H9 (cell line): ENCODE data around the gene AGTRAP. TPM values are rescaled to one million over a fixed set of nuclear protein-coding genes. Genes with fewer than 3 reads are reported as not detected.

Experiments used
- DNase-seq: peaks from one replicate; pipeline ENCODE4 v3.0.0-alpha.2; 2017
- H2AFZ ChIP-seq: one replicate; pipeline ENCODE4 v1.6.1; 2013; ENCODE audit warnings: mild to moderate bottlenecking, low read length, control low read depth, moderate library complexity
- H2AK5ac ChIP-seq: 2 replicates; pipeline ENCODE4 v1.6.1; 2013; ENCODE audit warnings: low read length, control low read depth, mixed read lengths; ENCODE audit not compliant: insufficient read length
- H2BK120ac ChIP-seq: one replicate; pipeline ENCODE4 v1.6.1; 2013; ENCODE audit warnings: low read depth, mild to moderate bottlenecking, low read length, control low read depth, inconsistent platforms; ENCODE audit not compliant: poor library complexity, severe bottlenecking
- H2BK12ac ChIP-seq: 2 replicates; pipeline ENCODE4 v1.6.1; 2013; ENCODE audit warnings: low read length, control low read depth, mixed read lengths, low read depth; ENCODE audit not compliant: insufficient read length
- H2BK15ac ChIP-seq: 2 replicates; pipeline ENCODE4 v1.6.1; 2013; ENCODE audit warnings: low read depth, low read length, control low read depth
- H2BK20ac ChIP-seq: one replicate; pipeline ENCODE4 v1.6.1; 2013; ENCODE audit warnings: low read depth, mild to moderate bottlenecking, low read length, control low read depth, inconsistent platforms; ENCODE audit not compliant: poor library complexity, severe bottlenecking
- H2BK5ac ChIP-seq: 2 replicates; pipeline ENCODE4 v1.6.1; 2013; ENCODE audit warnings: low read length, control low read depth, mixed read lengths; ENCODE audit not compliant: insufficient read length
- H3K14ac ChIP-seq: 2 replicates; pipeline ENCODE4 v1.6.1; 2013; ENCODE audit warnings: low read length, control low read depth; ENCODE audit not compliant: insufficient read depth
- H3K18ac ChIP-seq: 2 replicates; pipeline ENCODE4 v1.6.1; 2013; ENCODE audit warnings: low read depth, mild to moderate bottlenecking, mixed read lengths, low read length, control low read depth; ENCODE audit not compliant: insufficient read length
- H3K23ac ChIP-seq: 2 replicates; pipeline ENCODE4 v1.6.1; 2013; ENCODE audit warnings: low read length, control low read depth, mixed read lengths, low read depth; ENCODE audit not compliant: insufficient read length
- H3K23me2 ChIP-seq: 2 replicates; pipeline ENCODE4 v1.6.1; 2013; ENCODE audit warnings: low read depth, mild to moderate bottlenecking, mixed read lengths, low read length, control low read depth; ENCODE audit not compliant: insufficient read length, poor library complexity, severe bottlenecking
- H3K27ac ChIP-seq: 2 replicates; pipeline ENCODE4 v1.5.1; 2013; ENCODE audit warnings: low read length, control low read depth, mixed read lengths, low read depth; ENCODE audit not compliant: insufficient read length
- H3K27me3 ChIP-seq: 2 replicates; pipeline ENCODE4 v1.6.1; 2013; ENCODE audit warnings: low read length, control low read depth, inconsistent platforms; ENCODE audit not compliant: insufficient read depth
- H3K4ac ChIP-seq: 2 replicates; pipeline ENCODE4 v1.6.1; 2013; ENCODE audit warnings: low read depth, mild to moderate bottlenecking, control low read depth, inconsistent platforms, low read length, moderate library complexity
- H3K4me1 ChIP-seq: 2 replicates; pipeline ENCODE4 v1.6.1; 2013; ENCODE audit warnings: low read length, control low read depth, inconsistent platforms; ENCODE audit not compliant: insufficient read depth
- H3K4me2 ChIP-seq: 2 replicates; pipeline ENCODE4 v1.6.1; 2013; ENCODE audit warnings: low read length, control low read depth, mixed read lengths; ENCODE audit not compliant: insufficient read length, insufficient read depth
- H3K56ac ChIP-seq: 2 replicates; pipeline ENCODE4 v1.6.1; 2013; ENCODE audit warnings: low read depth, mild to moderate bottlenecking, mixed read lengths, low read length, control low read depth; ENCODE audit not compliant: insufficient read length
- H3K79me1 ChIP-seq: 2 replicates; pipeline ENCODE4 v1.6.1; 2013; ENCODE audit warnings: low read depth, mild to moderate bottlenecking, moderate library complexity, low read length, control low read depth, inconsistent platforms; ENCODE audit not compliant: insufficient read depth, poor library complexity, severe bottlenecking
- H3K79me2 ChIP-seq: 2 replicates; pipeline ENCODE4 v1.6.1; 2013; ENCODE audit warnings: low read length, control low read depth, inconsistent platforms; ENCODE audit not compliant: insufficient read depth
- H3K9ac ChIP-seq: 2 replicates; pipeline ENCODE4 v1.6.1; 2013; ENCODE audit warnings: low read length, control low read depth, mixed read lengths; ENCODE audit not compliant: insufficient read length; ENCODE audit errors: extremely low read depth
- H3K9me3 ChIP-seq: one replicate; pipeline ENCODE4 v1.6.1; 2013; ENCODE audit warnings: low read depth, low read length, inconsistent platforms; ENCODE audit not compliant: control insufficient read depth
- H3T11ph ChIP-seq: one replicate; pipeline ENCODE4 v1.6.1; 2013; ENCODE audit warnings: mild to moderate bottlenecking, low read length, control low read depth, inconsistent platforms
- H4K20me1 ChIP-seq: one replicate; pipeline ENCODE4 v1.6.1; 2013; ENCODE audit not compliant: control insufficient read depth, insufficient read length, insufficient read depth
- H4K5ac ChIP-seq: 2 replicates; pipeline ENCODE4 v1.6.1; 2013; ENCODE audit warnings: low read depth, mild to moderate bottlenecking, mixed read lengths, low read length, control low read depth; ENCODE audit not compliant: insufficient read length
- H4K8ac ChIP-seq: replicated peaks from 2 replicates; pipeline ENCODE4 v1.6.1; 2013; ENCODE audit warnings: low read length, control low read depth, mixed read lengths, low read depth; ENCODE audit not compliant: insufficient read length
- H4K91ac ChIP-seq: 2 replicates; pipeline ENCODE4 v1.6.1; 2013; ENCODE audit warnings: low read depth, mild to moderate bottlenecking, moderate library complexity, mixed read lengths, low read length, control low read depth; ENCODE audit not compliant: insufficient read length
- H3K27ac Mint-ChIP-seq, 3 experiments: 2 replicates in 2 of 3; 3 replicates in 1 of 3; pipeline ENCODE4 v1.8.0; 2020 to 2021; ENCODE audit warnings: mixed read lengths in 3 of 3, mild to moderate bottlenecking in 1 of 3, moderate library complexity in 1 of 3
- H3K27me3 Mint-ChIP-seq: 2 replicates; pipeline ENCODE4 v1.8.0; 2021; ENCODE audit warnings: low read depth, mild to moderate bottlenecking, moderate library complexity, mixed read lengths
- H3K36me3 Mint-ChIP-seq, 3 experiments: 2 replicates in 2 of 3; 3 replicates in 1 of 3; pipeline ENCODE4 v1.8.0; 2020 to 2021; ENCODE audit warnings: low read depth in 3 of 3, mixed read lengths in 3 of 3; ENCODE audit not compliant: insufficient read depth in 1 of 3
- H3K4me1 Mint-ChIP-seq, 2 experiments: 2 replicates each; pipeline ENCODE4 v1.8.0; 2020; ENCODE audit warnings: mixed read lengths in 2 of 2
- H3K4me3 Mint-ChIP-seq, 2 experiments: 2 replicates in 1 of 2; 3 replicates in 1 of 2; pipeline ENCODE4 v1.8.0; 2020 to 2021; ENCODE audit warnings: mild to moderate bottlenecking in 2 of 2, mixed read lengths in 2 of 2, moderate library complexity in 1 of 2
- H3K9me3 Mint-ChIP-seq, 2 experiments: 2 replicates in 1 of 2; 3 replicates in 1 of 2; pipeline ENCODE4 v1.8.0; 2020; ENCODE audit warnings: mild to moderate bottlenecking in 2 of 2, mixed read lengths in 2 of 2, moderate library complexity in 1 of 2
- CTCF ChIP-seq: fragments of 200-600 bp; sonication (generic); conservative IDR thresholded peaks from 3 replicates; pipeline ENCODE4 v1.8.0; 2021; ENCODE audit warnings: antibody characterized with exemption, mild to moderate bottlenecking
- WGBS: extraction: QIAGEN DNeasy Blood & Tissue Kit; methylation state at CpG from one replicate; pipeline ENCODE4 v1.1.7; 2013; ENCODE audit warnings: missing lambda C conversion rate, low lambda C conversion rate, mixed read lengths; ENCODE audit not compliant: insufficient read length; ENCODE audit errors: extremely low coverage; 5-methylcytosine and 5-hydroxymethylcytosine counted together
- total RNA-seq: library from RNA; stranded (reverse); gene quantifications from 2 replicates; pipeline ENCODE4 v1.2.1, GENCODE V29; 2021

The AGTRAP gene
- total RNA-seq, 1 experiment from 2014 or later, result 60.9 TPM

- H4K5ac ChIP-seq, result no peak overlapping the region
- peaks cover 9 to 43% (median 39%) of the 10 kb centered on the region in 3 experiments; a peak in 6 of 7 replicates for H3K36me3 Mint-ChIP-seq
- H3K79me1 ChIP-seq, result no peaks in the 10 kb centered on the region
- no peaks in the 10 kb centered on the region for H3K27me3 Mint-ChIP-seq
- H3K4ac ChIP-seq, result no peak overlapping the region
- no peak overlapping the region for H4K8ac ChIP-seq
- no peak overlapping the region for H2AK5ac ChIP-seq
- H3K56ac ChIP-seq, result no peak overlapping the region
- DNase-seq, result no peak
- no peak for TF ChIP-seq CTCF
- no peak overlapping the region for H3K9ac ChIP-seq
- no peaks in the 10 kb centered on the region for H3K4me1 ChIP-seq
- H3T11ph ChIP-seq, result no peak overlapping the region
- no peak overlapping the region for H3K27ac ChIP-seq
- H4K20me1 ChIP-seq, result no peaks in the 10 kb centered on the region
- H2BK5ac ChIP-seq, result no peak overlapping the region
- H3K4me3 Mint-ChIP-seq, result no peak overlapping the region
- H3K27ac Mint-ChIP-seq, result no peak overlapping the region; a peak in 2 of 7 replicates
- no peak overlapping the region for H2AFZ ChIP-seq
- H2BK15ac ChIP-seq, result no peak overlapping the region
- no peak overlapping the region for H2BK12ac ChIP-seq
- H3K9me3 Mint-ChIP-seq, result no peaks in the 10 kb centered on the region; a peak in 1 of 5 replicates
- H4K91ac ChIP-seq, result no peak overlapping the region
- no peak overlapping the region for H3K14ac ChIP-seq
- no peaks in the 10 kb centered on the region for H3K23me2 ChIP-seq
- H3K23ac ChIP-seq, result no peak overlapping the region
- H3K18ac ChIP-seq, result no peak overlapping the region
- no CpG with 5 or more reads among the region's 20 CpGs for WGBS
- H3K4me1 Mint-ChIP-seq, result peaks cover 4 to 13% of the 10 kb centered on the region in 2 experiments
- H3K27me3 ChIP-seq, result no peaks in the 10 kb centered on the region
- no peak overlapping the region for H2BK20ac ChIP-seq
- H3K9me3 ChIP-seq, result no peaks in the 10 kb centered on the region
- no peaks in the 10 kb centered on the region for H3K79me2 ChIP-seq
- H3K4me2 ChIP-seq, result no peak overlapping the region
- H2BK120ac ChIP-seq, result no peak overlapping the region
These were observed 11.0 kb downstream of the AGTRAP start for GRCh38 chr1:11746795-11747487.
